Liver (tissue), 9 donors: Measurements from ENCODE around the gene TWNK. TPM values are rescaled to one million over a fixed set of nuclear protein-coding genes. Genes with fewer than 3 reads are reported as not detected.
"Not testable (repeated sequence)": the region's sequence is repeated elsewhere in the genome, so short reads cannot be mapped to it uniquely, and the experiment has no call there.

ENCODE experiments used
- DNase-seq: peaks from one replicate; pipeline ENCODE4 v3.0.0-alpha.2; 2017; ENCODE audit warnings: low spot score
- H3K27ac ChIP-seq, 2 donors: one replicate each; pipeline ENCODE4 v1.7.0; 2013; ENCODE audit warnings: inconsistent platforms in 2 of 2, low read length in 2 of 2, control low read depth in 1 of 2, low read depth in 1 of 2, mild to moderate bottlenecking in 1 of 2
- H3K27me3 ChIP-seq, 4 donors: one replicate each; pipeline versions ENCODE4 v1.6.1 to v1.7.0; 2013; ENCODE audit warnings: low read length in 3 of 4, inconsistent platforms in 1 of 4, mild to moderate bottlenecking in 1 of 4, moderate library complexity in 1 of 4; ENCODE audit not compliant: control insufficient read depth in 4 of 4, insufficient read depth in 4 of 4
- H3K36me3 ChIP-seq, 4 donors: one replicate each; pipeline versions ENCODE4 v1.6.1 to v1.7.0; 2013; ENCODE audit warnings: low read length in 3 of 4, mild to moderate bottlenecking in 3 of 4, low read depth in 1 of 4, moderate library complexity in 1 of 4; ENCODE audit not compliant: control insufficient read depth in 4 of 4, insufficient read depth in 3 of 4
- H3K4me1 ChIP-seq, 4 donors: one replicate each; pipeline versions ENCODE4 v1.6.1 to v1.7.0; 2013; ENCODE audit warnings: low read length in 3 of 4, mild to moderate bottlenecking in 3 of 4, moderate library complexity in 1 of 4; ENCODE audit not compliant: control insufficient read depth in 4 of 4, insufficient read depth in 4 of 4
- H3K4me3 ChIP-seq, 3 donors: one replicate each; pipeline versions ENCODE4 v1.6.1 to v1.7.0; 2013; ENCODE audit warnings: low read length in 3 of 3, control low read depth in 1 of 3, low read depth in 1 of 3, mild to moderate bottlenecking in 1 of 3
- H3K9ac ChIP-seq, 2 donors: one replicate each; pipeline ENCODE4 v1.7.0; 2013; ENCODE audit warnings: low read length in 2 of 2, mild to moderate bottlenecking in 2 of 2, moderate library complexity in 2 of 2, control low read depth in 1 of 2, low read depth in 1 of 2
- H3K9me3 ChIP-seq, 4 donors: one replicate each; pipeline versions ENCODE4 v1.6.1 to v1.7.0; 2013; ENCODE audit warnings: low read length in 3 of 4; ENCODE audit not compliant: control insufficient read depth in 4 of 4
- EGR1 ChIP-seq, 2 donors: IDR thresholded peaks; 2 replicates each; pipeline ENCODE4 v1.6.1; 2016 to 2018; ENCODE audit warnings: antibody characterized with exemption in 2 of 2, low read depth in 2 of 2
- GABPA ChIP-seq, 2 donors: IDR thresholded peaks in 1 of 2; conservative IDR thresholded peaks in 1 of 2; 2 replicates each; pipeline ENCODE4 v1.6.1; 2016; ENCODE audit warnings: antibody characterized with exemption in 2 of 2, mild to moderate bottlenecking in 1 of 2, moderate library complexity in 1 of 2
- HNF4A ChIP-seq, 2 donors: conservative IDR thresholded peaks; 2 replicates each; pipeline ENCODE4 v1.6.1; 2016; ENCODE audit warnings: antibody characterized with exemption in 2 of 2, mild to moderate bottlenecking in 2 of 2
- HNF4G ChIP-seq: IDR thresholded peaks from 2 replicates; pipeline ENCODE4 v1.6.1; 2016; ENCODE audit warnings: antibody characterized with exemption
- JUND ChIP-seq, 2 donors: IDR thresholded peaks; 2 replicates each; pipeline ENCODE4 v1.6.1; 2016; ENCODE audit warnings: antibody characterized with exemption in 2 of 2
- MAX ChIP-seq: IDR thresholded peaks from 2 replicates; pipeline ENCODE4 v1.6.1; 2016; ENCODE audit warnings: antibody characterized with exemption
- NR2F2 ChIP-seq: IDR thresholded peaks from 2 replicates; pipeline ENCODE4 v1.6.1; 2016; ENCODE audit warnings: antibody characterized with exemption
- REST ChIP-seq: IDR thresholded peaks from 2 replicates; pipeline ENCODE4 v1.6.1; 2016; ENCODE audit warnings: antibody characterized with exemption, mild to moderate bottlenecking
- SP1 ChIP-seq: IDR thresholded peaks from 2 replicates; pipeline ENCODE4 v1.6.1; 2018; ENCODE audit warnings: antibody characterized with exemption, mild to moderate bottlenecking
- YY1 ChIP-seq: IDR thresholded peaks from 2 replicates; pipeline ENCODE4 v1.6.1; 2016; ENCODE audit warnings: antibody characterized with exemption, mild to moderate bottlenecking
- ZBTB33 ChIP-seq: IDR thresholded peaks from 2 replicates; pipeline ENCODE4 v1.6.1; 2016; ENCODE audit warnings: antibody characterized with exemption
- WGBS: extraction: QIAGEN DNeasy Blood & Tissue Kit; methylation state at CpG from one replicate; pipeline ENCODE4 v1.1.7; 2013; 5-methylcytosine and 5-hydroxymethylcytosine counted together
- polyA plus RNA-seq, 2 donors: library from polyadenylated mRNA; stranded (reverse) in 1 of 2; unstranded in 1 of 2; fragments of 200-250 nt in 1 of 2; fragments of >200 nt in 1 of 2; fragmentation: Nextera tagmentation in 1 of 2; extraction: Ambion mirVana in 1 of 2; gene quantifications; one replicate each; pipeline versions ENCODE4 v1.2.1 to v1.2.3, GENCODE V29; 2013 to 2015
- total RNA-seq, 2 donors: library from RNA; depleted of rRNA; stranded (reverse); fragments of >200 nt; gene quantifications; one replicate each; pipeline ENCODE4 v1.2.3, GENCODE V29; 2014
- donor health status: healthy.
- donor health status: healthy.
- donor health status: healthy.
- donor health status: healthy.
- donor health status: healthy.

Gene TWNK
- total and polyA plus RNA-seq, 4 donors, result 1.6 to 6.2 (median 4.4) TPM

GRCh38 chr10:100972115-100972903 lies 15.0 kb upstream of the TWNK start:
- peak overlapping the region in 1 of 3 donors; percentile 26 for H3K4me3 ChIP-seq
- TF ChIP-seq HNF4A (conservative IDR thresholded peaks at IDR 0.05) (peak; percentile 35 to 58), ZBTB33 (no peak), NR2F2 (peak; percentile 86)
- H3K9ac ChIP-seq, result no peak overlapping the region

GRCh38 chr10:100972904-100973535 lies 14.3 kb upstream of the TWNK start:
- no peak overlapping the region for H3K4me3 ChIP-seq
- peaks cover 17 to 50% (median 38%) of the 10 kb centered on the region in 4 donors for H3K4me1 ChIP-seq
- no peak overlapping the region for H3K27ac ChIP-seq
- no peaks in the 10 kb centered on the region for H3K9me3 ChIP-seq
- 95% methylated on average over 6 of the region's 6 CpGs for WGBS
- no peak for DNase-seq
- no peaks in the 10 kb centered on the region for H3K27me3 ChIP-seq
- TF ChIP-seq EGR1 (IDR thresholded peaks at IDR 0.05; ENCODE audit: low read depth in 2 of 2) (no peak), YY1 (no peak), JUND (IDR thresholded peaks at IDR 0.05) (no peak), HNF4A (conservative IDR thresholded peaks at IDR 0.05) (no peak), REST (no peak), NR2F2 (no peak), ZBTB33 (no peak), GABPA (IDR thresholded peaks at IDR 0.05 in 1 of 2, conservative IDR thresholded peaks at IDR 0.05 in 1 of 2) (no peak), HNF4G (no peak), SP1 (no peak), MAX (no peak)
- peaks cover 0 to 18% (median 3%) of the 10 kb centered on the region in 4 donors for H3K36me3 ChIP-seq
- H3K9ac ChIP-seq, result no peak overlapping the region

More at GRCh38 chr10:100972115-100972903, 15.0 kb upstream of the TWNK start:
- 75% methylated on average over 13 of the region's 13 CpGs for WGBS
- DNase-seq, result no peak
- Histone ChIP-seq H3K9me3 (no peaks in the 10 kb centered on the region), H3K27ac (peak overlapping the region; percentile 5 to 8), H3K4me1 (peaks cover 17 to 51% (median 39%) of the 10 kb centered on the region in 4 donors), H3K36me3 (peaks cover 0 to 11% (median 1%) of the 10 kb centered on the region in 4 donors), H3K27me3 (no peaks in the 10 kb centered on the region)

GRCh38 chr10:100975397-100975796 lies 11.9 kb upstream of the TWNK start:
- peak; percentile 10 for DNase-seq
- 82% methylated on average over 8 of the region's 8 CpGs for WGBS
- H3K9ac ChIP-seq, H3K9me3 ChIP-seq, H3K4me3 ChIP-seq, H3K27me3 ChIP-seq, H3K27ac ChIP-seq: not testable (repeated sequence)
- Histone ChIP-seq H3K36me3 (peaks cover 6 to 39% (median 17%) of the 10 kb centered on the region in 4 donors), H3K4me1 (peaks cover 12 to 30% (median 26%) of the 10 kb centered on the region in 4 donors)
